ENCODE results near the gene CCDC102B.

DNA sequence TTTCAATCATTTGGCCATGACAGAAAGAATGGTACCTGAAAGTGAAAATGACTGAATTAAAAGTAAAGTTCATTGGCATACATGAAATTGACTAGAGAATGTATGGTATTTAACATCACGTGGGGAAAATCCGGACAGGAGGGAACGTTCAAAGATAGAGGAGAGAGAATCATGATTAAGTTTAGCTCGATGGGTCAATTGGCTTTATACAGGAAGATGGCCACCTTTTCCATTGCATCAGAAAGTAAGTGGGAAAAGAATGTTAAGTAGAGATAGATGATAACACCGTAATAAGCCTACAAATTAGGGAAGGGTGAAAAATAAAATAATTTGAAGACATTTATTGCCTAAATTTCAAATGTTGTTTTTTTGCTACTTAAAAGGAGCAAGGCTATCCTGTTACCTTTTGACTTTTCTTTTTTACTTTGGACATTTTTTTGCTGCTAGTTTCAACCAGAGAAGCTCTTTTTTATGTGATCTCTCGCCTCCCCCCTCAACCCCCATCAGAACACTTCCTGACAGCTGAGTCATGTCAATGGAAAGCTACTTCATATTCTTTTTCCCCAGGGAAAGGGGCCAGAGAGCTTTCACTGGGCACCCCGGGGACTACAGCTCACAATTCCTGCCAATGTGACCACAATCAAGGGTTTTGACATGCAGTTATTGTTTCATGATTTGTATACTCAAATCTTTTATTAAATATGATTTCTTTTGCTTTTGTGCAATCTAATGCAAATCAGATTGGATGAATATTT lies 767 bp upstream of the CCDC102B start:
- TF ChIP-seq CTCF (IDR thresholded peaks at IDR 0.05) (no peak), POLR2A (IDR thresholded peaks at IDR 0.05) (no peak)
